Activated CD8-positive, alpha-beta T cell treated with anti-CD3 and anti-CD28 coated beads, Interleukin-2, amount 10 ng/mL, durations not matched to agents 7 days and 5 days (primary cell): ENCODE data around the gene CHKA. TPM values are rescaled to one million over a fixed set of nuclear protein-coding genes. Genes with fewer than 3 reads are reported as not detected.

Source experiments
- ATAC-seq: fragments of 150-1000 bp; cut with Tn5 transposase; one replicate; pipeline ENCODE4 v1.10.0; 2021; ENCODE audit warnings: moderate library complexity
- CTCF ChIA-PET: fragments of 350-600 bp; sonication (Branson Sonifier 250); formaldehyde crosslinking; loops from one replicate; lab custom pipeline; 2021; ENCODE audit warnings: antibody characterized with exemption; lab: Charles Lee
- POLR2A ChIA-PET: fragments of 350-600 bp; sonication (Branson Sonifier 250); formaldehyde crosslinking; loops from one replicate; lab custom pipeline; 2021; ENCODE audit warnings: antibody characterized with exemption; lab: Charles Lee
- DNase-seq: peaks from one replicate; pipeline ENCODE4 v3.0.0-alpha.2; 2020
- H3K27ac Mint-ChIP-seq: one replicate; pipeline ENCODE4 v1.8.0; 2021; ENCODE audit warnings: mild to moderate bottlenecking, mixed read lengths
- H3K27me3 Mint-ChIP-seq: one replicate; pipeline ENCODE4 v1.8.0; 2021; ENCODE audit warnings: low read depth, mixed read lengths
- H3K36me3 Mint-ChIP-seq: one replicate; pipeline ENCODE4 v1.8.0; 2021; ENCODE audit warnings: low read depth, mixed read lengths
- H3K4me1 Mint-ChIP-seq: one replicate; pipeline ENCODE4 v1.8.0; 2021; ENCODE audit warnings: low read depth, mixed read lengths
- H3K4me3 Mint-ChIP-seq: one replicate; pipeline ENCODE4 v1.8.0; 2021; ENCODE audit warnings: mild to moderate bottlenecking, mixed read lengths
- H3K9me3 Mint-ChIP-seq: one replicate; pipeline ENCODE4 v1.8.0; 2022; ENCODE audit warnings: mixed read lengths; ENCODE audit not compliant: insufficient read depth
- total RNA-seq, 2 experiments: library from RNA; stranded (reverse); gene quantifications; one replicate each; pipeline ENCODE4 v1.2.3, GENCODE V29; 2021

The CHKA gene
- total RNA-seq, 2 experiments from 2014 or later: 14.4 to 14.5 TPM

- Mint-ChIP-seq H3K9me3 (no peaks in the 10 kb centered on the region), H3K4me1 (no peaks in the 10 kb centered on the region)
- POLR2A ChIA-PET: no interaction called here
Observed at GRCh38 chr11:68080860-68081259, 40.3 kb downstream of the CHKA start.

GRCh38 chr11:68077617-68078582, 43.3 kb downstream of the CHKA start:
- Mint-ChIP-seq H3K36me3 (no peaks in the 10 kb centered on the region), H3K27me3 (no peaks in the 10 kb centered on the region), H3K9me3 (no peaks in the 10 kb centered on the region), H3K4me1 (no peaks in the 10 kb centered on the region), H3K27ac (no peak overlapping the region), H3K4me3 (no peak overlapping the region)
- DNase-seq: no peak
- no peak for ATAC-seq
- CTCF ChIA-PET: no interaction called here
- POLR2A ChIA-PET: no interaction called here

More at GRCh38 chr11:68080860-68081259, 40.3 kb downstream of the CHKA start:
- CTCF ChIA-PET: no interaction called here
- DNase-seq: no peak
- ATAC-seq: no peak
- Mint-ChIP-seq H3K4me3 (no peak overlapping the region), H3K36me3 (no peaks in the 10 kb centered on the region), H3K27me3 (no peaks in the 10 kb centered on the region), H3K27ac (no peak overlapping the region)

GRCh38 chr11:68076371-68077042, 44.7 kb downstream of the CHKA start:
- Mint-ChIP-seq H3K4me1 (no peaks in the 10 kb centered on the region), H3K36me3 (no peaks in the 10 kb centered on the region)
- POLR2A ChIA-PET: no interaction called here

GRCh38 chr11:68074584-68075352, 46.4 kb downstream of the CHKA start:
- no peaks in the 10 kb centered on the region for H3K9me3 Mint-ChIP-seq
- no peak overlapping the region for H3K4me3 Mint-ChIP-seq
- ChIA-PET CTCF (no interaction called here), POLR2A (no interaction called here)
- H3K4me1 Mint-ChIP-seq: no peaks in the 10 kb centered on the region
- H3K27ac Mint-ChIP-seq: no peak overlapping the region
- H3K36me3 Mint-ChIP-seq: peaks cover 9% of the 10 kb centered on the region
- no peaks in the 10 kb centered on the region for H3K27me3 Mint-ChIP-seq
- DNase-seq (no peak), ATAC-seq (no peak)

More at GRCh38 chr11:68076371-68077042, 44.7 kb downstream of the CHKA start:
- no peaks in the 10 kb centered on the region for H3K27me3 Mint-ChIP-seq
- DNase-seq: no peak
- no peaks in the 10 kb centered on the region for H3K9me3 Mint-ChIP-seq
- ATAC-seq: no peak
- no peak overlapping the region for H3K4me3 Mint-ChIP-seq
- H3K27ac Mint-ChIP-seq: no peak overlapping the region
- CTCF ChIA-PET: no interaction called here

GRCh38 chr11:68071281-68072048, 49.7 kb downstream of the CHKA start:
- Mint-ChIP-seq H3K27ac (no peak overlapping the region), H3K4me3 (no peak overlapping the region), H3K27me3 (no peaks in the 10 kb centered on the region), H3K36me3 (peaks cover 17% of the 10 kb centered on the region), H3K9me3 (no peaks in the 10 kb centered on the region), H3K4me1 (no peaks in the 10 kb centered on the region)
- DNase-seq (no peak), ATAC-seq (no peak)
- CTCF ChIA-PET: interaction anchor here (1.2 kb wide), 1 partner anchor 10 kb away, joined by 3 read pairs; no protein-coding TSS in a partner anchor
- POLR2A ChIA-PET: no interaction called here

GRCh38 chr11:68067991-68068390, 53.2 kb downstream of the CHKA start:
- H3K4me1 Mint-ChIP-seq: no peaks in the 10 kb centered on the region
- no peaks in the 10 kb centered on the region for H3K9me3 Mint-ChIP-seq
- peaks cover 27% of the 10 kb centered on the region for H3K36me3 Mint-ChIP-seq
- ATAC-seq (no peak), DNase-seq (no peak)
- ChIA-PET POLR2A (no interaction called here), CTCF (no interaction called here)
- H3K27me3 Mint-ChIP-seq: no peaks in the 10 kb centered on the region
- H3K27ac Mint-ChIP-seq: no peak overlapping the region
- H3K4me3 Mint-ChIP-seq: no peak overlapping the region

GRCh38 chr11:68066742-68067141, 54.4 kb downstream of the CHKA start:
- CTCF ChIA-PET: interaction anchor here (0.9 kb wide), 1 partner anchor 139 kb away, joined by 3 read pairs; no protein-coding TSS in a partner anchor
- ATAC-seq (no peak), DNase-seq (no peak)
- Mint-ChIP-seq H3K27me3 (no peaks in the 10 kb centered on the region), H3K27ac (no peak overlapping the region), H3K4me3 (no peak overlapping the region), H3K4me1 (no peaks in the 10 kb centered on the region), H3K9me3 (no peaks in the 10 kb centered on the region), H3K36me3 (peaks cover 28% of the 10 kb centered on the region)
- POLR2A ChIA-PET: no interaction called here

- POLR2A ChIA-PET: no interaction called here
- H3K27ac Mint-ChIP-seq: no peak overlapping the region
- H3K4me3 Mint-ChIP-seq: no peak overlapping the region
- no peaks in the 10 kb centered on the region for H3K4me1 Mint-ChIP-seq
- no peaks in the 10 kb centered on the region for H3K9me3 Mint-ChIP-seq
- H3K36me3 Mint-ChIP-seq: peaks cover 30% of the 10 kb centered on the region
- CTCF ChIA-PET: no interaction called here
- DNase-seq (no peak), ATAC-seq (no peak)
- no peaks in the 10 kb centered on the region for H3K27me3 Mint-ChIP-seq
Observed at GRCh38 chr11:68065841-68066240, 55.3 kb downstream of the CHKA start.

- ATAC-seq: no peak
- DNase-seq: no peak
- no peaks in the 10 kb centered on the region for H3K9me3 Mint-ChIP-seq
- peaks cover 26% of the 10 kb centered on the region for H3K36me3 Mint-ChIP-seq
- no peaks in the 10 kb centered on the region for H3K27me3 Mint-ChIP-seq
- ChIA-PET CTCF (no interaction called here), POLR2A (no interaction called here)
- no peak overlapping the region for H3K4me3 Mint-ChIP-seq
- no peak overlapping the region for H3K27ac Mint-ChIP-seq
- H3K4me1 Mint-ChIP-seq: no peaks in the 10 kb centered on the region
Observed at GRCh38 chr11:68064926-68065325, 56.3 kb downstream of the CHKA start.

- H3K4me1 Mint-ChIP-seq: no peaks in the 10 kb centered on the region
- POLR2A ChIA-PET: no interaction called here
- CTCF ChIA-PET: interaction anchor here (0.8 kb wide), 1 partner anchor 11 kb away, joined by 3 read pairs; no protein-coding TSS in a partner anchor
- H3K27me3 Mint-ChIP-seq: no peaks in the 10 kb centered on the region
- no peaks in the 10 kb centered on the region for H3K9me3 Mint-ChIP-seq
- DNase-seq (no peak), ATAC-seq (no peak)
- no peak overlapping the region for H3K27ac Mint-ChIP-seq
- peaks cover 22% of the 10 kb centered on the region for H3K36me3 Mint-ChIP-seq
- no peak overlapping the region for H3K4me3 Mint-ChIP-seq
Observed at GRCh38 chr11:68061508-68061907, 59.7 kb downstream of the CHKA start.

- Mint-ChIP-seq H3K4me1 (no peaks in the 10 kb centered on the region), H3K36me3 (peaks cover 19% of the 10 kb centered on the region), H3K4me3 (no peak overlapping the region), H3K9me3 (no peaks in the 10 kb centered on the region), H3K27ac (no peak overlapping the region), H3K27me3 (no peaks in the 10 kb centered on the region)
- ChIA-PET POLR2A (no interaction called here), CTCF (no interaction called here)
- DNase-seq (no peak), ATAC-seq (no peak)
Observed at GRCh38 chr11:68057807-68058206, 63.4 kb downstream of the CHKA start.
